H1 (cell line): ENCODE measurements around the gene GAS7. TPM values are rescaled to one million over a fixed set of nuclear protein-coding genes. Genes with fewer than 3 reads are reported as not detected.

ENCODE experiments used
- CTCF ChIA-PET: fragments of 300-600 bp; sonication (Branson Sonifier 250); formaldehyde crosslinking; loops from one replicate; lab custom pipeline; 2021; ENCODE audit not compliant: partially characterized antibody; lab: Charles Lee
- POLR2A ChIA-PET: fragments of 300-600 bp; sonication (Branson Sonifier 250); formaldehyde crosslinking; loops from one replicate; lab custom pipeline; 2021; ENCODE audit warnings: inconsistent platforms; ENCODE audit not compliant: partially characterized antibody; lab: Charles Lee
- DNase-seq, 2 experiments: peaks; one replicate each; pipeline versions ENCODE4 v3.0.0 to v3.0.0-alpha.2; 2010 to 2022; ENCODE audit warnings: low spot score in 2 of 2, low read depth in 1 of 2, mixed read lengths in 1 of 2
- FAIRE-seq: peaks from 2 replicates; lab custom pipeline; 2011; peaks lifted over from hg19 to GRCh38; lab: Jason Lieb, UNC
- H2AFZ ChIP-seq: 2 replicates; pipeline ENCODE4 v1.8.1; 2012; ENCODE audit warnings: low read length, inconsistent platforms
- H2AK5ac ChIP-seq: 2 replicates; pipeline ENCODE4 v1.6.1; 2013; ENCODE audit warnings: low read depth, low read length
- H2BK120ac ChIP-seq: replicated peaks from 2 replicates; pipeline ENCODE3; 2013; ENCODE audit warnings: low read depth, low read length, inconsistent platforms
- H2BK12ac ChIP-seq: 2 replicates; pipeline ENCODE4 v1.6.1; 2013; ENCODE audit warnings: low read depth, low read length
- H2BK15ac ChIP-seq: 2 replicates; pipeline ENCODE4 v1.6.1; 2013; ENCODE audit warnings: low read length
- H2BK20ac ChIP-seq: 2 replicates; pipeline ENCODE4 v1.6.1; 2013; ENCODE audit warnings: low read length
- H2BK5ac ChIP-seq: 2 replicates; pipeline ENCODE4 v1.6.1; 2013; ENCODE audit warnings: low read depth, low read length
- H3K14ac ChIP-seq: 2 replicates; pipeline ENCODE4 v1.6.1; 2013; ENCODE audit warnings: inconsistent platforms; ENCODE audit not compliant: insufficient read length
- H3K18ac ChIP-seq: 2 replicates; pipeline ENCODE4 v1.6.1; 2013; ENCODE audit warnings: low read length; ENCODE audit errors: extremely low read depth
- H3K23ac ChIP-seq: 2 replicates; pipeline ENCODE4 v1.6.1; 2013; ENCODE audit warnings: inconsistent platforms; ENCODE audit not compliant: insufficient read length
- H3K23me2 ChIP-seq: 2 replicates; pipeline ENCODE4 v1.6.1; 2013; ENCODE audit warnings: low read depth, low read length
- H3K27ac ChIP-seq: 2 replicates; pipeline ENCODE4 v1.6.1; 2011; ENCODE audit warnings: low read depth, low read length, inconsistent platforms
- H3K27me3 ChIP-seq, 4 experiments: replicated peaks in 1 of 4; 1 replicate in 1 of 4; 2 replicates in 3 of 4; pipeline versions ENCODE4 v1.6.1 to v1.8.1; 2011 to 2013; ENCODE audit warnings: low read length in 3 of 4, mild to moderate bottlenecking in 3 of 4, inconsistent platforms in 2 of 4, mixed read lengths in 2 of 4, moderate library complexity in 1 of 4; ENCODE audit not compliant: control insufficient read depth in 3 of 4, insufficient read depth in 3 of 4; ENCODE audit errors: extremely low read depth in 1 of 4
- H3K36me3 ChIP-seq, 4 experiments: 2 replicates each; pipeline versions ENCODE4 v1.6.1 to v1.8.1; 2011 to 2013; ENCODE audit warnings: mild to moderate bottlenecking in 4 of 4, low read length in 3 of 4, moderate library complexity in 2 of 4, control low read depth in 1 of 4, inconsistent platforms in 1 of 4; ENCODE audit not compliant: insufficient read depth in 4 of 4, control insufficient read depth in 2 of 4
- H3K4ac ChIP-seq: replicated peaks from 2 replicates; pipeline ENCODE3; 2013; ENCODE audit warnings: low read length, low read depth, mixed read lengths, inconsistent platforms; ENCODE audit not compliant: insufficient read length
- H3K4me1 ChIP-seq, 4 experiments: replicated peaks in 1 of 4; 1 replicate in 1 of 4; 2 replicates in 3 of 4; pipeline versions ENCODE4 v1.6.1 to v1.8.1; 2011 to 2013; ENCODE audit warnings: low read length in 3 of 4, inconsistent platforms in 2 of 4, mixed read lengths in 1 of 4; ENCODE audit not compliant: insufficient read depth in 4 of 4, control insufficient read depth in 3 of 4
- H3K4me2 ChIP-seq, 2 experiments: 2 replicates each; pipeline versions ENCODE4 v1.6.1 to v1.8.1; 2011 to 2013; ENCODE audit warnings: low read depth in 2 of 2, low read length in 2 of 2, control low read depth in 1 of 2, inconsistent platforms in 1 of 2, mild to moderate bottlenecking in 1 of 2; ENCODE audit not compliant: insufficient read depth in 1 of 2
- H3K4me3 ChIP-seq, 4 experiments: fragments of 200-600, 300-600 bp in 1 of 4; sonication (generic), shearing (Covaris generic), sonication (Bioruptor Twin) in 1 of 4; 2 replicates each; pipeline versions ENCODE4 v1.5.1 to v1.8.1; 2011 to 2016; ENCODE audit warnings: low read length in 4 of 4, low read depth in 3 of 4, control low read depth in 2 of 4, inconsistent platforms in 2 of 4, mild to moderate bottlenecking in 2 of 4, mixed read lengths in 1 of 4, moderate library complexity in 1 of 4; ENCODE audit not compliant: insufficient read depth in 2 of 4; ENCODE audit errors: extremely low read depth in 1 of 4
- H3K56ac ChIP-seq: replicated peaks from 2 replicates; pipeline ENCODE3; 2013; ENCODE audit warnings: low read depth, mild to moderate bottlenecking, mixed read lengths, low read length, inconsistent platforms; ENCODE audit not compliant: insufficient read length
- H3K79me1 ChIP-seq: 2 replicates; pipeline ENCODE4 v1.6.1; 2013; ENCODE audit warnings: low read depth, low read length, control low read depth
- H3K79me2 ChIP-seq, 2 experiments: 2 replicates each; pipeline versions ENCODE4 v1.6.1 to v1.8.1; 2012 to 2013; ENCODE audit warnings: low read length in 2 of 2, mild to moderate bottlenecking in 2 of 2, inconsistent platforms in 1 of 2; ENCODE audit not compliant: insufficient read depth in 2 of 2, control insufficient read depth in 1 of 2
- H3K9ac ChIP-seq, 4 experiments: replicated peaks in 1 of 4; 1 replicate in 1 of 4; 2 replicates in 3 of 4; pipeline versions ENCODE4 v1.6.1 to v1.8.1; 2011 to 2013; ENCODE audit warnings: low read depth in 3 of 4, low read length in 3 of 4, control low read depth in 2 of 4, mild to moderate bottlenecking in 2 of 4, moderate library complexity in 2 of 4, inconsistent platforms in 1 of 4; ENCODE audit errors: extremely low read depth in 1 of 4
- H3K9me3 ChIP-seq, 2 experiments: 2 replicates each; pipeline versions ENCODE4 v1.6.1 to v1.8.1; 2012 to 2013; ENCODE audit warnings: mild to moderate bottlenecking in 2 of 2, moderate library complexity in 2 of 2, control low read depth in 1 of 2, inconsistent platforms in 1 of 2, low read depth in 1 of 2, low read length in 1 of 2, mixed read lengths in 1 of 2; ENCODE audit not compliant: insufficient read depth in 2 of 2
- H4K20me1 ChIP-seq, 2 experiments: replicated peaks in 1 of 2; 2 replicates each; pipeline versions ENCODE3 to v1.8.1; 2011 to 2013; ENCODE audit warnings: inconsistent platforms in 2 of 2, low read length in 2 of 2, mild to moderate bottlenecking in 1 of 2; ENCODE audit not compliant: insufficient read depth in 2 of 2, control insufficient read depth in 1 of 2
- H4K5ac ChIP-seq: 2 replicates; pipeline ENCODE4 v1.6.1; 2013; ENCODE audit warnings: low read length, low read depth, mixed read lengths, inconsistent platforms; ENCODE audit not compliant: insufficient read length
- H4K8ac ChIP-seq: 2 replicates; pipeline ENCODE4 v1.8.0; 2013; ENCODE audit warnings: mild to moderate bottlenecking, moderate library complexity, low read length, inconsistent platforms; ENCODE audit not compliant: insufficient read depth; ENCODE audit errors: extremely low read depth
- H4K91ac ChIP-seq: replicated peaks from 2 replicates; pipeline ENCODE3; 2013; ENCODE audit warnings: low read length, mixed read lengths, inconsistent platforms; ENCODE audit not compliant: insufficient read length
- ASH2L ChIP-seq: fragments of 200-600, 300-600 bp; sonication (generic); IDR thresholded peaks from one replicate; pipeline ENCODE4 v1.7.1; 2017; ENCODE audit warnings: low read length
- CEBPB ChIP-seq: IDR thresholded peaks from 2 replicates; pipeline ENCODE4 v1.6.1; 2012; ENCODE audit warnings: low read depth, low read length
- CHD2 ChIP-seq: IDR thresholded peaks from 2 replicates; pipeline ENCODE4 v1.6.1; 2012; ENCODE audit warnings: low read length, improper control_type of control experiment
- CTBP2 ChIP-seq: IDR thresholded peaks from 2 replicates; pipeline ENCODE4 v1.7.0; 2011; ENCODE audit warnings: borderline replicate concordance, mild to moderate bottlenecking, moderate library complexity, mixed read lengths, low read length; ENCODE audit not compliant: insufficient read depth, insufficient read length
- EZH2 ChIP-seq: fragments of 200-600 bp; sonication (generic); IDR thresholded peaks from 2 replicates; pipeline ENCODE4 v1.7.1; 2012; ENCODE audit warnings: low read depth, mild to moderate bottlenecking, moderate library complexity, low read length, inconsistent platforms; ENCODE audit not compliant: severe bottlenecking
- GTF2F1 ChIP-seq: IDR thresholded peaks from 2 replicates; pipeline ENCODE4 v1.6.1; 2012; ENCODE audit warnings: low read depth, low read length, improper control_type of control experiment, borderline replicate concordance
- MAFK ChIP-seq: IDR thresholded peaks from 2 replicates; pipeline ENCODE4 v1.6.1; 2012; ENCODE audit warnings: low read depth, mild to moderate bottlenecking, improper control_type of control experiment, low read length
- NANOG ChIP-seq: IDR thresholded peaks from 2 replicates; pipeline ENCODE4 v1.6.1; 2011; ENCODE audit warnings: low read length, low read depth, mild to moderate bottlenecking, inconsistent platforms; ENCODE audit not compliant: insufficient read depth, poor library complexity, severe bottlenecking
- RBBP5 ChIP-seq: IDR thresholded peaks from 2 replicates; pipeline ENCODE4 v1.7.1; 2012; ENCODE audit warnings: low read depth, mild to moderate bottlenecking, inconsistent platforms, low read length, moderate library complexity, borderline replicate concordance
- WGBS, 2 experiments: shearing (Covaris generic) in 1 of 2; methylation state at CpG; one replicate each; pipeline versions ENCODE4 v1.1.6 to v1.1.7; 2013 to 2015; ENCODE audit warnings: low lambda C conversion rate in 2 of 2, mixed read lengths in 2 of 2, inconsistent platforms in 1 of 2, low coverage in 1 of 2, missing lambda C conversion rate in 1 of 2; ENCODE audit not compliant: insufficient replicate concordance in 2 of 2, insufficient coverage in 1 of 2, insufficient read length in 1 of 2; ENCODE audit errors: extremely low coverage in 1 of 2, missing lambda C conversion rate in 1 of 2; 5-methylcytosine and 5-hydroxymethylcytosine counted together
- polyA plus RNA-seq, 7 experiments: library from polyadenylated mRNA; depleted of rRNA in 3 of 7; stranded (reverse) in 5 of 7; unstranded in 2 of 7; fragments of >200 nt in 5 of 7; fragments of 200-250 nt in 2 of 7; gene quantifications; 1 replicate in 5 of 7; 2 replicates in 1 of 7; 4 replicates in 1 of 7; pipeline versions ENCODE4 v1.2.1 to v1.2.3, GENCODE V29; 2011 to 2013; ENCODE audit warnings: missing spikeins in 2 of 7, mixed read lengths in 2 of 7
- total RNA-seq: library from RNA; stranded (reverse); fragmentation: NEBNext Ultra II Directional; extraction: Animal tissue kit (Norgen Biotek cat#: 25700); gene quantifications from 2 replicates; pipeline ENCODE4 v1.2.1, GENCODE V29; 2021

GAS7 gene
- total and polyA plus RNA-seq, 2 of the 8 experiments (the other 6 are each of a cell fraction or from before 2014, with no cell fraction given): 5.0 to 14.5 TPM

DNA sequence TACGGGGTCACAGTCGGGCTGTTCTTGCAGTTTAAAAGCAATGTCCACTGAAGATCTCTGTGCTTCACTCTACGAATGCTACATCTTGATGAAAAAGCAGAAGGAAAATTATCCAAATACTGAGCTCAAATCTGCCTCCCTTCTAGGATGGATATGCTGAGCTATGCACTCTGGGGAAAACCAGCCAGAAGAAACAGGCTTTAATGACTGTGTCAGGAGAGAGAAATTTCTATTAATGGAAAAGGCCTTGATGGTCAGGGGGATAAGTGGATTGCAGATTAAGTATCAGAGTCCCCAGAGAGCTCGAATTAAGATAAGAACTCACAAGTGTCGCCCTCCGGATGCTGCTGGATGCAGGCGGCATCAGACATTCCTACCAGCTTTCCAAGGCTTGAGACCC, 253.7 kb downstream of the GAS7 start:
- WGBS, 2 experiments: 90% methylated on average over 7 of the region's 7 CpGs; no CpG with 5 or more reads in 1 of the 2 experiments
- ChIA-PET POLR2A (no interaction called here), CTCF (interaction anchor here (0.7 to 7.6 kb wide), 6 partner anchors 11 to 673 kb away, joined by 3 to 75 read pairs (median 4); no protein-coding TSS in a partner anchor)

More for the DNA sequence above, 253.7 kb downstream of the GAS7 start:
- H2BK20ac ChIP-seq: no peak overlapping the region
- no peak overlapping the region for H3K4ac ChIP-seq
- no peaks in the 10 kb centered on the region for H3K79me1 ChIP-seq
- no peak overlapping the region for H2AFZ ChIP-seq
- no peaks in the 10 kb centered on the region for H3K4me1 ChIP-seq
- no peak overlapping the region for H3K14ac ChIP-seq
- FAIRE-seq (no peak), DNase-seq (no peak)
- no peak overlapping the region for H3K4me3 ChIP-seq
- H3K27me3 ChIP-seq: no peaks in the 10 kb centered on the region
- no peak overlapping the region for H3K4me2 ChIP-seq
- H2AK5ac ChIP-seq: no peak overlapping the region
- no peak overlapping the region for H4K8ac ChIP-seq
- H3K23ac ChIP-seq: no peak overlapping the region
- H2BK15ac ChIP-seq: no peak overlapping the region
- no peak overlapping the region for H3K9ac ChIP-seq
- H3K79me2 ChIP-seq: no peaks in the 10 kb centered on the region
- H3K18ac ChIP-seq: no peak overlapping the region
- H3K56ac ChIP-seq: no peak overlapping the region
- H2BK120ac ChIP-seq: no peak overlapping the region
- H4K5ac ChIP-seq: no peak overlapping the region
- no peaks in the 10 kb centered on the region for H3K9me3 ChIP-seq
- H2BK5ac ChIP-seq: no peak overlapping the region
- no peaks in the 10 kb centered on the region for H3K36me3 ChIP-seq
- H3K23me2 ChIP-seq: 0 out of 2 replicates have a peak, but pooled peaks cover 2% of the 10 kb centered on the region
- H3K27ac ChIP-seq: no peak overlapping the region
- no peak overlapping the region for H2BK12ac ChIP-seq
- no peak overlapping the region for H4K91ac ChIP-seq
- peaks cover 0 to 2% of the 10 kb centered on the region in 2 experiments for H4K20me1 ChIP-seq
- TF ChIP-seq CEBPB (no peak), GTF2F1 (no peak), RBBP5 (no peak), CTBP2 (no peak), CHD2 (no peak), EZH2 (no peak), NANOG (no peak), MAFK (no peak), ASH2L (no peak)
